Retinal pigment epithelial cell (primary cell): ENCODE data around the gene GNAL.

Experiments
- DNase-seq: peaks from one replicate; pipeline ENCODE4 v3.0.0-alpha.2; 2010; ENCODE audit warnings: low read depth
- H3K4me3 ChIP-seq: 2 replicates; pipeline ENCODE4 v1.5.1; 2011; ENCODE audit warnings: mild to moderate bottlenecking, low read length, control low read depth, moderate library complexity
- CTCF ChIP-seq: conservative IDR thresholded peaks from 2 replicates; pipeline ENCODE4 v1.5.1; 2011; ENCODE audit warnings: low read depth, low read length, control low read depth, inconsistent platforms

The GNAL gene

GRCh38 chr18:11828786-11829432 is 139.8 kb downstream of the GNAL start:
- DNase-seq, result no peak
- no peak overlapping the region for H3K4me3 ChIP-seq
- no peak for TF ChIP-seq CTCF

- DNase-seq, result no peak
- no peak overlapping the region for H3K4me3 ChIP-seq
- no peak for TF ChIP-seq CTCF
Measured at GRCh38 chr18:11830585-11830984, 141.5 kb downstream of the GNAL start.

- no peak for DNase-seq
- no peak overlapping the region for H3K4me3 ChIP-seq
- TF ChIP-seq CTCF, result no peak
Measured at GRCh38 chr18:11831921-11832320, 142.9 kb downstream of the GNAL start.

DNA sequence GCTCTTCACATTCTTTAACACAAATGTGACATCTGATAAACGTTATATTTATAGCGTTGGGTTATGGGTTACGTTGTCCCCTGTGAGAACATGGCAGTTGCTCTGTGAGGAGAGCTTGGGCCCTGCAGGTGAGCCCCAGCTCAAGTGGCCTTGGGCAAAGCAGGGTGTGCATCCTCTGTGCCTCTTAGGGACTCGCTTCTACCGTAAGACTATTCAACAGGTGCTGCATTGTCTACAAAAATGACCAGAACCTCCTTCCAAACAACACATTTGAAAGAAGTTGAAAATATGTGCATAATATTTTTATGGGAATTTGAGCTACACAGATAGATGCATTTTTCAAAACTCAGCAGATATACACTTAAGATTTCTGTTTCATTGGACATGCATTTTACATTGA is 145.7 kb downstream of the GNAL start:
- TF ChIP-seq CTCF, result no peak
- no peak overlapping the region for H3K4me3 ChIP-seq
- no peak for DNase-seq

DNA sequence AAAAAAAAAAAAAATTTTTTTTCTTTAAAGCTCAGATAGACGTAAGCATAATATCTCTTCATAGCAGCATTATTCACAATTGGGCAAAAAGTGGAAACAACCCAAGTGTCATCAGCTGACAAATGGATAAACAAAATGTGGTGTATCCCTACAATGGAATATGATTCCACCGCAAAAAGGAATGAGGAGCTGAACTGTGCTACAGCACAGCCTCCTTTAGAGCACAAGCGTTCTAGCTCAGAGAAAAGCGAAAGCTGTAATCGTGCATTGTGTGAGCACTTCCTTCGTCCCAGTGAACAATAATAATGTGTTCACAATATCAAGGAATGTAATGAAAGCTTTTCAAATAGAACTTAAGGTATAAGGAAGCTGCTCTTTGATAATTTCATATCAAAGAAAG is 150.5 kb downstream of the GNAL start:
- DNase-seq, result no peak
- H3K4me3 ChIP-seq, result no peak overlapping the region
- TF ChIP-seq CTCF, result no peak

DNA sequence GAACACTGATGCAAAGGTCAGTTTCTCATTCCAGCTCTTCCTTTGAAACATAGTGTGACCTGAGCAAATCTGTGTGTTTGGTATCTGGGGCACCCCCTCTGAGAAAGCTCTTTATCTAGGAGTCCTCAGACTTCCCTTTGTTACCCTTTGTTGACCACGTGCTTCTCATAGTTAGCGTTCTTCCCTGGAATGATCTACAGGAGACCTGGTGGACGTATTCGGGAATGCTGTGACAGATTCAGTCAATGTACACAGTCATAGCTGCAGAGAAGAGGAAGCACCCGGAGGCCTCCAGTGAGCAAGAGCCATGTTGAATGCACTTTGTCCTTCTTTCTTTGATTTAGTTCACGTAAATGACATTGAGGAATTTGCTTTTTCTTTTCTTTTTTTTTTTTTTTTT is 151.4 kb downstream of the GNAL start:
- no peak for DNase-seq
- H3K4me3 ChIP-seq, result no peak overlapping the region
- no peak for TF ChIP-seq CTCF

- H3K4me3 ChIP-seq, result no peak overlapping the region
- TF ChIP-seq CTCF, result no peak
- DNase-seq, result no peak
Measured at GRCh38 chr18:11842562-11842961, 153.5 kb downstream of the GNAL start.
